ENCODE data around the gene GRPEL1. TPM values are rescaled to one million over a fixed set of nuclear protein-coding genes. Genes with fewer than 3 reads are reported as not detected.

Gene GRPEL1
- total and polyA plus RNA-seq, 2 of the 13 experiments (the other 11 are each of a cell fraction or from before 2014, with no cell fraction given): 32.3 to 141 TPM

- TF ChIP-seq PHF8 (CRISPR knock-in tag; IDR thresholded peaks at IDR 0.05) (peak; percentile 92), ZBTB8A (CRISPR knock-in tag; IDR thresholded peaks at IDR 0.05; ENCODE audit: borderline replicate concordance, low read depth) (peak; percentile 87), CSRNP2 (CRISPR knock-in tag; conservative IDR thresholded peaks at IDR 0.05; ENCODE audit: low read depth) (no peak), TOPORS (CRISPR knock-in tag; IDR thresholded peaks at IDR 0.05) (no peak), SYNCRIP (IDR thresholded peaks at IDR 0.05; ENCODE audit: insufficient read depth, low read depth, low read length) (no peak), ZNF451 (CRISPR knock-in tag; IDR thresholded peaks at IDR 0.05) (peak; percentile 42), IRX3 (CRISPR knock-in tag; IDR thresholded peaks at IDR 0.05; ENCODE audit: borderline replicate concordance, low read depth) (no peak), ZNF704 (CRISPR knock-in tag; IDR thresholded peaks at IDR 0.05; ENCODE audit: borderline replicate concordance) (peak; percentile 82; the same call in 1 of the 2 replicates), ZNF24 (IDR thresholded peaks at IDR 0.05) (no peak), CBFB (CRISPR knock-in tag; IDR thresholded peaks at IDR 0.05) (peak; percentile 56; the same call in 1 of the 2 replicates), ZNF12 (CRISPR knock-in tag; IDR thresholded peaks at IDR 0.05) (peak; percentile 61; the same call in 1 of the 2 replicates), ZNF788 (CRISPR knock-in tag; IDR thresholded peaks at IDR 0.05; ENCODE audit: borderline replicate concordance) (no peak), RBM22 (optimal IDR thresholded peaks at IDR 0.05; ENCODE audit: low read length) (no peak), NR3C1 (CRISPR knock-in tag; IDR thresholded peaks at IDR 0.05) (no peak), ZFP36L1 (CRISPR knock-in tag; IDR thresholded peaks at IDR 0.05) (peak; percentile 91), GATAD2A (CRISPR knock-in tag; IDR thresholded peaks at IDR 0.05) (no peak), TFE3 (CRISPR knock-in tag; IDR thresholded peaks at IDR 0.05) (no peak)
- TF ChIP-seq, protein P1, sequence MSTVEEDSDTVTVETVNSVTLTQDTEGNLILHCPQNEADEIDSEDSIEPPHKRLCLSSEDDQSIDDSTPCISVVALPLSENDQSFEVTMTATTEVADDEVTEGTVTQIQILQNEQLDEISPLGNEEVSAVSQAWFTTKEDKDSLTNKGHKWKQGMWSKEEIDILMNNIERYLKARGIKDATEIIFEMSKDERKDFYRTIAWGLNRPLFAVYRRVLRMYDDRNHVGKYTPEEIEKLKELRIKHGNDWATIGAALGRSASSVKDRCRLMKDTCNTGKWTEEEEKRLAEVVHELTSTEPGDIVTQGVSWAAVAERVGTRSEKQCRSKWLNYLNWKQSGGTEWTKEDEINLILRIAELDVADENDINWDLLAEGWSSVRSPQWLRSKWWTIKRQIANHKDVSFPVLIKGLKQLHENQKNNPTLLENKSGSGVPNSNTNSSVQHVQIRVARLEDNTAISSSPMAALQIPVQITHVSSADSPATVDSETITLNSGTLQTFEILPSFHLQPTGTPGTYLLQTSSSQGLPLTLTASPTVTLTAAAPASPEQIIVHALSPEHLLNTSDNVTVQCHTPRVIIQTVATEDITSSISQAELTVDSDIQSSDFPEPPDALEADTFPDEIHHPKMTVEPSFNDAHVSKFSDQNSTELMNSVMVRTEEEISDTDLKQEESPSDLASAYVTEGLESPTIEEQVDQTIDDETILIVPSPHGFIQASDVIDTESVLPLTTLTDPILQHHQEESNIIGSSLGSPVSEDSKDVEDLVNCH (CRISPR knock-in tag; IDR thresholded peaks at IDR 0.05): 0 out of 2 replicates have a peak, but pooled peaks have one; percentile 66
- TF ChIP-seq, protein P2, sequence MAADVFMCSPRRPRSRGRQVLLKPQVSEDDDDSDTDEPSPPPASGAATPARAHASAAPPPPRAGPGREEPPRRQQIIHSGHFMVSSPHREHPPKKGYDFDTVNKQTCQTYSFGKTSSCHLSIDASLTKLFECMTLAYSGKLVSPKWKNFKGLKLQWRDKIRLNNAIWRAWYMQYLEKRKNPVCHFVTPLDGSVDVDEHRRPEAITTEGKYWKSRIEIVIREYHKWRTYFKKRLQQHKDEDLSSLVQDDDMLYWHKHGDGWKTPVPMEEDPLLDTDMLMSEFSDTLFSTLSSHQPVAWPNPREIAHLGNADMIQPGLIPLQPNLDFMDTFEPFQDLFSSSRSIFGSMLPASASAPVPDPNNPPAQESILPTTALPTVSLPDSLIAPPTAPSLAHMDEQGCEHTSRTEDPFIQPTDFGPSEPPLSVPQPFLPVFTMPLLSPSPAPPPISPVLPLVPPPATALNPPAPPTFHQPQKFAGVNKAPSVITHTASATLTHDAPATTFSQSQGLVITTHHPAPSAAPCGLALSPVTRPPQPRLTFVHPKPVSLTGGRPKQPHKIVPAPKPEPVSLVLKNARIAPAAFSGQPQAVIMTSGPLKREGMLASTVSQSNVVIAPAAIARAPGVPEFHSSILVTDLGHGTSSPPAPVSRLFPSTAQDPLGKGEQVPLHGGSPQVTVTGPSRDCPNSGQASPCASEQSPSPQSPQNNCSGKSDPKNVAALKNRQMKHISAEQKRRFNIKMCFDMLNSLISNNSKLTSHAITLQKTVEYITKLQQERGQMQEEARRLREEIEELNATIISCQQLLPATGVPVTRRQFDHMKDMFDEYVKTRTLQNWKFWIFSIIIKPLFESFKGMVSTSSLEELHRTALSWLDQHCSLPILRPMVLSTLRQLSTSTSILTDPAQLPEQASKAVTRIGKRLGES (CRISPR knock-in tag; IDR thresholded peaks at IDR 0.05; ENCODE audit: borderline replicate concordance): no peak
Observed at GRCh38 chr4:7067452-7068278, at the start of gene GRPEL1 (continued).

Measured in HepG2 (cell line).